Fibroblast of skin of left quadriceps (primary cell): Measurements from ENCODE around the gene SLC22A12.
"Not testable (repeated sequence)": the region's sequence is repeated elsewhere in the genome, so short reads cannot be mapped to it uniquely, and the experiment has no call there.

Experiments
- DNase-seq, 2 experiments: peaks; one replicate each; pipeline ENCODE4 v3.0.0-alpha.2; 2013; ENCODE audit warnings: low read depth in 2 of 2

The SLC22A12 gene

DNA sequence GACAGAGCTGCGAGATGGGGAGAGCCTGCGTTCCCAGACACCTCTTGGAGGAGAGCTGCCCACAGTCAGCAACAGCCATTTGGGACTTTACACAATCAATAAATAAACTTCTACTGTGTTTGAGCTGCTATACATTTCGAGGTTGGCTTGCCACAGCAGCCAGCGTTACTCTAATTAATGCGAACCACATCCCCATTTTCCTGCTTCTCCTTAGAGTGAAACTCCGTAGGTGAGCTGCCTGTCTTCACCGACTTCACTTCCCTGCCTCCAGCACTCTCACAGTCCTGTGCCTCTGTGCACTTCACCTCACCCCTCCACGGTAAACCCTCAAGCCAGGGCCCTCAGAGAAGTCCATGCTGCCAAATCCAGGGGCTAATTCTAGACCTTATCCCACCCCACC lies 5.9 kb upstream of the SLC22A12 start:
- DNase-seq, result no peak

DNA sequence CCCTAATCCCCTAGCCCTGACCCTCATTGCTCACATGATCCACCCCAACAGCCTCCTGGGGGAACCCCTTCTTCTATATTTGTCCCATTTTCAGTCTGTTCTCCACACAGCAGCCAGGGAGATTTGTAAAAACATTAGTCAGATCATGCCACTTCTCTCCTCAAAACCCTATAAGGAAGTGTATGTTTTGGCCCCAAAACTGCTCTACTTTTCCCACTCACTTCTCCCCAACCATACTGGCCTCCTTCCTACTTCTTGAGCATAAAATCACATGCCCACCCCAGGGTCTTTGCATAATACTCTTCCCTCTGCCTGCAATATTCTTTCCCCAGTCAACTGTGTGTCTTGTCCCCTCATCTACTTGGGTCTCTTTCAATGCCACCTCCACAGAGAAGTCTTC lies 4.7 kb upstream of the SLC22A12 start:
- no peak for DNase-seq

DNA sequence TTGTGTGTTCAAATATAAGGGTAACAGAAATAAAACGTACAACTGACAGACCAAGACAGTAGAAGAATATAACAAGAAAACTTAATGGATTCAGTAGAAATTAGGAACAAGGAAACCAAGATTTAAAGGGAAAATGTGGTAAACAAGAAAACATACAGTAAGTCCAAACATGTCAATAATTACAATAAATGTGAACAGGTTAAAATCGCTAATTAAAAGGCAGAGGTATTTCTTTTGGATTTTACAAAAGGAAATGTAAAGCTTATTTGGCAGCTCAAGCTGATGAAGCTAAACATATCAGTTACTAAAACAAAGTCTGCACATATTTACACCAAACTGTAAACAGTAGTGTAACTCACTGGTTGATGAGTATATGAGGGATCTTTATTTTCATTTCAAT lies 2.3 kb upstream of the SLC22A12 start:
- no peak for DNase-seq

GRCh38 chr11:64591257-64592233 lies 525 bp downstream of the SLC22A12 start:
- DNase-seq, result no peak

DNA sequence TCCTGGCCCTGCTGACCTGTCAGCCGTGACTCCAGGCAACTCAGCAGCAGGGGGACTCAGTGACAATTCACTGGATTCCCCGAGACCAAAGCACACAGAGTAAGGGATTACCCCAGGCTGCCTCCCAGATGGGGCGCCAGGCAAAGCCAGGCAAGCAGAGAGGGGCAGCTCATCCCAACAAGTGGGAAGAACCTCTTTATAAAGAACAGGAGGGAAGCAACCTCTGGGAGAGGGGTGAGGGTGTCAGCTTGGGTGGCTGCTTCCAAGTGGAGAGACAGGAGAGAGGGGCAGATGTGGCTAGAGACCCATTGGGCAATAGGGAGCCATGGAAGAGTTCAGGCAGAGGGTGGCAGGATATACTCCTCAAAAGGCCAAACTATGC lies 1.2 kb downstream of the SLC22A12 start:
- no peak for DNase-seq

GRCh38 chr11:64592656-64593055 lies 1.6 kb downstream of the SLC22A12 start:
- DNase-seq, result no peak

DNA sequence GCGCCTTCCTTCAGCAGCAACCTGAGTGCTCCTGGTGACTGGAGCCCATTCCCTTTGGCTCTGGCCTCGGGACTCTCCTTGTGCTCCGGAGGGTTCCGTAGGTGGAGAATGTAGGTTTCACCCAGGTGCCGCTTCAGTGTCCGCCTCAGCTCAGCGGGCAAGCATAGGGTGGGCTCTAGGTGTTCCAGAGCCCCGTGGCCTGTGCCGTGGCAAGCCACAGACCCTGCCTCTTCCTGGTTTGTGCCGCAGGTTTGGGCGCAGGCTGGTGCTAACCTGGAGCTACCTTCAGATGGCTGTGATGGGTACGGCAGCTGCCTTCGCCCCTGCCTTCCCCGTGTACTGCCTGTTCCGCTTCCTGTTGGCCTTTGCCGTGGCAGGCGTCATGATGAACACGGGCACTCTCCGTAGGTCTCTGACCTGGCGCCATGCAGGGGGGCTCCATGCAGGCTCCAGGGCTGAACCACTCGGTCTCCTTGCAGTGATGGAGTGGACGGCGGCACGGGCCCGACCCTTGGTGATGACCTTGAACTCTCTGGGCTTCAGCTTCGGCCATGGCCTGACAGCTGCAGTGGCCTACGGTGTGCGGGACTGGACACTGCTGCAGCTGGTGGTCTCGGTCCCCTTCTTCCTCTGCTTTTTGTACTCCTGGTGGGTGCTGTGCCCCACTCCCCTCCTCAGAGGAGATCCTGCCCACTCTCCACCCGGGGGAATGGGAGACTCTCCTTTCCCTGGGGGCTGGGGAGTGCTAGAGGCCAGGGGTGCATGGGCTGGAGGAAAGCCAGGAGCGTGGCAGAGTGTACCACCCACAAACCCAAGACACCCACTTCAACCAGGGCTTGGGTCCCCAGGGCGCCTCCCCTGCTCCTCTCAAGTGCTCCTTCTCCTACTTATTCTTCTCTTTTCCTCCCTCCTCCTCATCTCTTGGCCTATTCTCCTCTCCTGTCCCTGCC lies 2.4 kb downstream of the SLC22A12 start:
- no peak for DNase-seq

GRCh38 chr11:64594159-64594939 lies 3.3 kb downstream of the SLC22A12 start:
- DNase-seq, result no peak

DNA sequence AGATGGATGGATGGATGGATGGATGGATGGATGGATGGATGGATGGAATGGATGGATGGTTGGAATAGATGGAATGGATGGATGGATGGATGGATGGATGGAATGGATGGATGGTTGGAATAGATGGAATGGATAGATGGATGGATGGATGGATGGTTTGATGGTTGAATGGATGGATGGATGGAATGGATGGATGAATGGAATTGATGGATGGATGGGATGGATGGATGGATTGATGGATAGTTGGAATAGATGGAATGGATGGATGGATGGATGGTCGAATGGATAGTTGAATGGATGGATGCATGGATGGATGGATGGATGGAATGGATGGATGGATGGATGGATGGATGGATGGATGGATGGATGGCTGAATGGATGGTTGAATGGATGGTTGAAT lies 4.9 kb downstream of the SLC22A12 start:
- DNase-seq, result not testable (repeated sequence)

DNA sequence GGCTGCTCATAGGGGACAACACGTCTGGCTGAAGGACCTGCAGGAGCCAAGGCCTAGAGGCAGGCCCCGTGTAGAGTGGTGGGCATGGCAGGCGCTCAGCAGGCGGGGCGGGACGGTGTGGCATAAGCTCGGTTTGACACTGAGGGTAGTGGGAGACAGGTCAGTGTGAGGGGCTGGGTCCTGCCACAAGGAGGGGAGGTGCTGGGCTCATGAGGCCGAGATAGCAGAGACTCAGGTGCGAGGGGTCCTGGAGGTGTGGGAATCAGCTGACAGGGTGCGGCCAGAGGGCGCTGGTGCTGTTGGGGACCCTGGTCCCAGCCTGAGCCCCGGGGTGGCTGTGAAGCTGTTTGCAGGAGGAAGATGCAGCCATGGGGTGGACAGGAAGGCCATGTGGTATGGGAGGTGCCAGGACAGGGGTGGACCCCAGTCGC lies 6.7 kb downstream of the SLC22A12 start:
- no peak for DNase-seq

- no peak for DNase-seq
These were observed 7.2 kb downstream of the SLC22A12 start for GRCh38 chr11:64598106-64598796.

- DNase-seq, result no peak
These were observed 8.0 kb downstream of the SLC22A12 start for GRCh38 chr11:64598797-64599697.

DNA sequence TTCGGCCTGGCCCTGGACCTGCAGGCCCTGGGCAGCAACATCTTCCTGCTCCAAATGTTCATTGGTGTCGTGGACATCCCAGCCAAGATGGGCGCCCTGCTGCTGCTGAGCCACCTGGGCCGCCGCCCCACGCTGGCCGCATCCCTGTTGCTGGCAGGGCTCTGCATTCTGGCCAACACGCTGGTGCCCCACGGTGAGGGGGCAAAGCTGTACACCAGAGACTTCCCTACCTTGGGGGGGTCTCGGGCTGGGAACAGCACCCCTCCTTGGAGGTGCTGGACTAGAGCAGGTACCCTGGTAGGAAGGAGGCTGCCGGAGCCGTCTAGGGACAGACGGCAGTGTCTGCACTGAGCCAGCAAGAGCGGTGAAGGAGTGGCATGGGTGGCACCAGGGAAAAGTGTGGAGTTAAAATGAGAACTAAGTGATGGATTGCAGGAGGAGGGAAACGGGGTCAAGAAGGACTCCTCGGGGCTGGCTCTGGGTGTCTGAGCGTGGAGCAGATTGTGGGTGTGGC lies 8.7 kb downstream of the SLC22A12 start:
- no peak for DNase-seq

DNA sequence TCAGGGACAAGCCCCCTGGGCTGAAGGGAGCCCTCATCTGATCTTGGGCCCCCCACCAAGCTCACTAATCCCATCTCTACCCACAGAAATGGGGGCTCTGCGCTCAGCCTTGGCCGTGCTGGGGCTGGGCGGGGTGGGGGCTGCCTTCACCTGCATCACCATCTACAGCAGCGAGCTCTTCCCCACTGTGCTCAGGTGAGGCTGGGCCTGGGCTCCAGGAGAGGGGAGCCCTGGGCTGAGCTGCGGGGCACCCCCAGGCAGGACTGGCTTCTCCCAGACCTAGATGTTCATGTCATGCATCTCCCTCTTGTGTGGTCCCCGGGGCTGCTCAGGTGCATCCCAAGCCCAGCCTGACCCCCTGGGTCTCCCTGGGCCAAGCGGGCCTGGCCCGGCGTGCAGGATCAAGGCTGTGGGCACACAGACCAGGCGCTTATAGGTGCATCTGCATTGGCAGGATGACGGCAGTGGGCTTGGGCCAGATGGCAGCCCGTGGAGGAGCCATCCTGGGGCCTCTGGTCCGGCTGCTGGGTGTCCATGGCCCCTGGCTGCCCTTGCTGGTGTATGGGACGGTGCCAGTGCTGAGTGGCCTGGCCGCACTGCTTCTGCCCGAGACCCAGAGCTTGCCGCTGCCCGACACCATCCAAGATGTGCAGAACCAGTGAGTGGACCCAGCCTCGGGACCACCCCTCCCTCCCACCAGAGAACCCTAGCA lies 9.4 kb downstream of the SLC22A12 start:
- DNase-seq, result no peak

- no peak for DNase-seq
These were observed 10.8 kb downstream of the SLC22A12 start for GRCh38 chr11:64601605-64602465.

DNA sequence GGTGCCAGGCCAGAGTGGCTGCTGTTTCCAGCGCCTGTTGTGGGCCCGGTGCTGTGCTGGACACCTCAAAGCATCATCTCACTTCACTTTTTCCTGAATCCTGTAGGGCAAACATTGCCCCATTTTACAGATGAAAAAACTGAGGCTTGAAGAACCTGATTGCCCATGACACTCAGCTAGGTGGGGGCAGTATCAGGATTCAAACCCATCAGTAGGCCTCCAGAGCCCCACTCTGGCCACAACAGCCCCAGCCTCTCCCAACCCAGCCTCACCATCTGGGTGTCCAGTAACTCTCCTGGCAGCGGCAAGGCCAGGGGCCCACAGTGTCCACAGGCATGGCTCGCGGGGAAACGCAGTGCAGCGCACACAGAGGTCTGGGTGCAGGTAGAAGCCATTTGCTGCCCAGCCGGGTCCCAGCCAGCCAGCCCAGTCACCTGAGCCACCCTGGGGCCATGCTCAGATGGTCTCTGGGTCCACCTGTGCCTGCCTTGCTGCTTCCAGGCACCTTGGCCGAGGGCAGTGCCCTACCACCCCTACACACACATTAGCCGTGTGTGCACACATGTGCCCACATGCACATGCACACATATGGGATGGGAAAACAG lies 11.5 kb downstream of the SLC22A12 start:
- no peak for DNase-seq

DNA sequence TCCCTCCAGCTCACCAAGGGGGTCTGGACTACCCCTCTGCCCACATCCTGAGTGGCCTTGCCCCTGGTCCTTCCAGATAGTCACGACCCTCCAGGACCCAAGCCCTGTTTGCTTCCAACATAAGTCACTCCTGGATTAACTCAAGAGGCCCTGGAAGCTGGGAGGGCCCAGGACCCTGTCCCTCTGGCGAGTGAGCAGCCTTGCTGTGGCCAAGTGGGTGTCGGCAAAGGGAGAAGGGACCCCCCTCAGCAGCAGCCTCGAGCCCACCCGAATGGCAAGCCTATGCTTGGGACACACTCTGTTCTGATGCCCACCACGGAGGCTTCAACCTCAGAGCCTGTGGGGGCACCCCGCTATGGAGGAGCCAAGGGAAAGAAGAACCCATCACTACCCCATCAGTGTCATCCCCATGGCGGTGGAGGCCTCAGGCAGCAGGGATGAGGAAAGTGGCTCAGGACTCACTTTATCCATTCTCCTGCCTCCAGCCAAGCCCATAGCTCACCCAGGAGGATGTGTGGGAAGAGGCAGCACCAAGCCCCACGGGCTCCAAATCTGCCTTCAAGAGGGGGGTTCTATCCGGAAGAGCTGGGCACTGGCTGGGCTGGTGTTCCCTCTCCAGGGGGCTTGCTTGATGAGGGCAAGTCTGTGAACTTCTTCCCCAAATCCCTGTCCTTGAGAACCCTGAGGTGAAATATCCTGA lies 12.5 kb downstream of the SLC22A12 start:
- no peak for DNase-seq
